Skin of body (tissue), 2 donors: ENCODE data around the gene MAD1L1. TPM values are rescaled to one million over a fixed set of nuclear protein-coding genes. Genes with fewer than 3 reads are reported as not detected.
"Not testable (repeated sequence)": the region's sequence is repeated elsewhere in the genome, so short reads cannot be mapped to it uniquely, and the experiment has no call there.

ENCODE experiments used
- DNase-seq: peaks from one replicate; lab custom pipeline; 2025; lab: John Stamatoyannopoulos, UW
- total RNA-seq: library from RNA; depleted of rRNA; stranded (reverse); fragments of >200 nt; gene quantifications from one replicate; pipeline ENCODE4 v1.2.3, GENCODE V29; 2014

MAD1L1 gene
- total RNA-seq, 1 donor from 2014 or later: 28.5 TPM

DNA sequence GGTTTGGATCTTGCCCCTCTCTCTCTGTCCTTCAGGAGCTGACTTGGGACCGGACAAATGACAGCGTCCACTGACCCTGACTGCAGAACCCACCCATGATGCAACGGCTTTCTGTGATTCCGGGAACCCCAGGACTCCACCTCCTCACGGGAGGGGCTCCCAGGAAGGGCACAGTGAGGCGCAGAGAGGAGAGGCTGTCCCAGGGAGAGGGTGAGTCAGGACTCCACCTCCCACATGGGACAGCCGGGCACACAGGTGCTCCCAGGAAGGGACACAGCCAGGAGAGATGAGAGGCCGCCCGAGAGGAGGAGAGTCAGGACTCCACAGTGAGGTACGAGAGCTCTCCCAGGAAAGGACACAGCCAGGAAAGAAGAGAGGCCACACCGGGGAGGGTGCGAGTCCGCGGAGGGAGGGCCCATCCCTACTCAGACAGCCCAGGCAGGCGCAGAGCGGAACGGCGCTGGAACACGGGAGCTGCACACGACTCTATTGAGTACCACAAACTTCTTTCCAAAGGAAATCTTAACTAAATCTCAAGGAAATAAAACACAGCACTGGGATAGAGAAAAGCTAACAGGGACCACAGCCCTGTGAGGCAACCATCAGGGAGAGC is 162.5 kb downstream of the MAD1L1 start:
- no peak for DNase-seq

DNA sequence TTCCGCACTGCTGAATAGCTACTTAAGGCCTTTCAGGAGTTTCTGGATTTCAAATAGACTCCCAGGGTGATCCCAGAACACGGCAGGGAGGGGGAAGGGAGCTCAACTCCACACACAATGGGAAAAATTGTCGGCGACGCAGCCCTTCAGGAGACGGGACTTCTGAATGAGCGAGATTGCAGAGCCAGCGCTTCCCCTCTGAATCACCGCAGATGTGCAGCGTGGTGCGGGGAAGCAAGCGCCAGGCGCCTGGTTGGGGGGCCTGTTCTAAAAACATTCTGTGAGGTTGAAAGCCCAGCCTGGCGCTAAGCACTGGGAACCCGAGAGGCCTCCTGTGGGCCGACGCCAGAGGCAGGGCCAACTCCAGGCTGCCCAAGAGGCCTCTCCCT is 163.3 kb downstream of the MAD1L1 start:
- DNase-seq: no peak

DNA sequence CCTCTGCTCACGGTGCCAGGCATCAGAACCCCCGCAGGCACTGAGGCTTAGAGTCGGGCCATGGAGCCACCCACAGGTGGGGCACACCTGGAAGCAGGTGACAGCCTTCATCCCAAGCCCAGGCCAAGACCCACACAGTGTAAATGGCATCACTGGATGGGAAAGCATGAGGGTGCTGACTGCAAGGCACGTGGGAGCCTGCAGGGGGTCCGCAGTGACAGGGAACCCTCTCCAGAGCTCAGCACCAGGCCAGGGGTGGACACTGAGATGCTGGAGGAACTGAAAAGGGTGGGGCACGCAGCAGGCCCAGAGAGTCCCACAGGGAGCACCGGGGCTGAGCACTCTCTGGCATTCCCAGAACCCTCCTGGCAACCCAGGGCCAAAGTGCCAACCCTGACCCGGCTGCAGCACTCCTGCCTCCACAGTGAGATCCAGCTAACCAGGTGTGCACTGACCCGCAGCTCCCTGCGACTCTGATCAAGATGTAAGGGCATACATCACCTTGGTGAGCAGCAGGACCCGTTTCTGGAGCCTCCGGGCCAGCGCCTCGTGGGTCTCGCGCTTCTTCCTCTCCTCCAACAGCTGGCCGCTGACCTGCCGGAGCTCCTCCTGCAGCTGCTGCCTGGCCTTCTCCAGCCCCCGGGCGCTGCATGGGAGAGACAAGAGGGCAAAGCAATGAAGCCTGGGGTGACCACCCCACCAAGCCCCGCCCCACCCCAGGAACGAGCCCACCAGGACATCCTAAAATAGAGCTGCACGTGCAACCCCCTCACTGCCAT is 163.9 kb downstream of the MAD1L1 start:
- no peak for DNase-seq

DNA sequence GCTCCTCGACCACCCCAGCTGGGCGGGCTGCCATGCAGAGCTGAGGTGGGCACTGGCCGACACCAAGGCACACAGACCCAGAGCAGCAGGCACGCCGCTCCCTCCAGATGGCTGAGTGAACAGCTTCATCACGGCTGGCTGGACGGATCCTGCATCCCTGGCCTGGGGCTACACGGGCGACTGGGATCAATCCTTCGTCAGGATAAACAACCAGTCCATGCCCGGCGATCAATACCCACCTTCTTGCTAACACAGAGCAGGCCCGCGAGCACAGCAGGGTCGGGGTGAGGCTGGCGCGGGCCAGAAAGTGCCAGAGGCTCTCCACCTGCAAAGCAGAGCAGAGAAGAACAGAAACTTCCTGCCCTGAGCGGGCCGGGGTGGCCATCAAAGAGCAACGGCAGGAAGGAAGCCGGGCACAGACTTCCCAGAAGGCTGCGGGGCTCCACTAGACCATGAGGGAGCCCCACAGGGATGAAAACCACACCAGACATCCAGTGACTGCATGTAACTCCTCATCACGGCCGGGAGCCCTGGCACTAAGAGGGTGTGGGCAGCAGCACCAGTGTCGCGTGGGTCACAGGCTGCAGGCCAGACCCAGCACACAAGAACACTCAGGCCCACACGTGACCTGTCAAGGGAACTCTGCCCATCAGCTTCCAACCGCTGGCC is 166.4 kb downstream of the MAD1L1 start:
- no peak for DNase-seq

- no peak for DNase-seq
These were observed 167.2 kb downstream of the MAD1L1 start for GRCh38 chr7:2065528-2065927.

- DNase-seq: no peak
These were observed 169.0 kb downstream of the MAD1L1 start for GRCh38 chr7:2063563-2064260.

GRCh38 chr7:2062648-2063047 is 170.1 kb downstream of the MAD1L1 start:
- no peak for DNase-seq

DNA sequence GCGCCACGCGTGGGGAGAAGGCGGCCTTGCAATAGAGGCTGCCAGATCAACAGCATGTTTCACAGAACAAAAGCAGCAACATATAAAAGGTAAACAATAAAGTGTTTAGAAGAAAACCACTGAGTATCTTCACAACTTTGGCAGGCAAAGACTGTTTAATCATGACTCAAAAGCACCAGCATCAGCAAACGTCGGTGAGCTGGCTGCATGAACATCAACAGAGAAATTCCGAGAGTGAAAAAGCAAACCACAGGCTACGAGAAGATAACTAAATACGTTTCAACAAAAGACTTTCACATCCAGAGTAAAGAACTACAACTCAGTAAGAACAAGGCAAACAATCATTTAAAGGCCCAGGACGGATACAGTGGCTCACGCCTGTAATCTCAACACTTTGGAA is 172.0 kb downstream of the MAD1L1 start:
- DNase-seq: no peak

DNA sequence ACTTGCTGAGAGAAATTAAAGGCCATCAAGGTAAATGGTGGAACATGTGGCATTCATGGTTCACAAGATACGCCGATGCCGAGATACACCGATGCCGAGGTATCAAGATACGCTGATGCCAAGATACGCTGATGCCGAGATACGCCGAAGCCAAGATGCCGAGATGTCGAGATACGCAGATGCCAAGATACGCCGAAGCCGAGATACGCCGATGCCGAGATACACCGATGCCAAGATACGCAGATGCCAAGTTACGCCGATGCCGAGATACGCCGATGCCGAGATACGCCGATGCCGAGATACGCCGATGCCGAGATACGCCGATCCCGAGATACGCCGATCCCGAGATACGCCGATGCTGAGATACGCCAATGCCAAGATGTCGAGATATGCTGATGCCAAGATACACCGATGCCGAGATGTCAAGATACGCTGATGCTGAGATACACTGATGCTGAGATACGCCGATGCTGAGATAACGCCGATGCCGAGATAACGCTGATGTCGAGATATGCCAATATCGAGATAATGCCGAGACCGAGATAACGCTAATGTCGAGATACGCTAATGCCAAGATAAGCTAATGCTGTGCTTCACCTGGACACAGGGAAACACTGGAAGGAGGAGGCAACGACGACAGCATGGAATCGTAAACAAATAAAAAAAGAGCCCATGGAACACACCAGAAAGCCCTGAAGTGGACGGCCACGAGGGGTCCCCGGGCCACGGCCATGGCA is 172.6 kb downstream of the MAD1L1 start:
- DNase-seq: no peak

GRCh38 chr7:2058246-2058645 is 174.5 kb downstream of the MAD1L1 start:
- not testable (repeated sequence) for DNase-seq

- no peak for DNase-seq
These were observed 176.8 kb downstream of the MAD1L1 start for GRCh38 chr7:2055956-2056355.

GRCh38 chr7:2054927-2055326 is 177.8 kb downstream of the MAD1L1 start:
- DNase-seq: no peak

DNA sequence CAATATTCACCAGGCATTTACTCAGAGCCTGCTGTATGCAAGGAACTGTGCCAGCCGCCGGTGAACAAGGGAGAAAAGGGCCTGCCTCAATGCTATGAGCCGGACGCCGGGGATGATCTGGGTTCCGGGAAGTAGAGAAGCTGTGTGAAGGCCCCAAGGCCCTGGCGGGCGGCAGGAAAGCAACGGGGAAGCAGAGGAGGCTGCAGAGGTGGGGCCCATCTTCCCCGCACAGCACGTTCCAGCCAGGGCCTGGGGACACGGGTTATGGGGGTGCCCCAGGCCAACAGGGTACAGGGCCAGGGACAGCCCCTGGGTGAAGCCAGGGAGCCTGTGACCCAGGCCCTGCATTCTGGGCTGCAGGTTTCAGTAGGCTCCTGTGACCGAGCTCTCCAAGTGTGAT is 179.3 kb downstream of the MAD1L1 start:
- no peak for DNase-seq

GRCh38 chr7:2052657-2053048 is 180.1 kb downstream of the MAD1L1 start:
- no peak for DNase-seq

- DNase-seq: no peak
These were observed 180.8 kb downstream of the MAD1L1 start for GRCh38 chr7:2051707-2052656.

GRCh38 chr7:2050511-2050866 is 182.3 kb downstream of the MAD1L1 start:
- DNase-seq: no peak

GRCh38 chr7:2049782-2050510 is 182.8 kb downstream of the MAD1L1 start:
- DNase-seq: no peak

GRCh38 chr7:2049111-2049781 is 183.5 kb downstream of the MAD1L1 start:
- DNase-seq: no peak

GRCh38 chr7:2048531-2048930 is 184.2 kb downstream of the MAD1L1 start:
- DNase-seq: no peak
